Tibial nerve (tissue), 4 donors: ENCODE data around the gene SLC30A2. TPM values are rescaled to one million over a fixed set of nuclear protein-coding genes. Genes with fewer than 3 reads are reported as not detected.
A peak's percentile ranks its signal among the peaks of the same experiment; 100 is the strongest.

Experiments used
- DNase-seq, 2 donors: peaks; one replicate each; pipeline ENCODE4 v3.0.0-alpha.2; 2019; ENCODE audit warnings: low spot score in 2 of 2
- H3K27ac ChIP-seq, 4 donors: fragments of 200-600 bp; sonication (generic) in 3 of 4; one replicate each; pipeline ENCODE4 v1.5.1; 2017 to 2019; ENCODE audit warnings: mild to moderate bottlenecking in 1 of 4
- H3K27me3 ChIP-seq, 2 donors: fragments of 200-600 bp; sonication (generic) in 1 of 2; one replicate each; pipeline versions ENCODE4 v1.5.1 to v1.6.0; 2017 to 2019
- H3K36me3 ChIP-seq, 3 donors: fragments of 200-600 bp; sonication (generic); one replicate each; pipeline ENCODE4 v1.5.1; 2018 to 2019
- H3K4me1 ChIP-seq, 4 donors: fragments of 200-600 bp; sonication (generic) in 3 of 4; one replicate each; pipeline ENCODE4 v1.5.1; 2017 to 2019
- H3K4me3 ChIP-seq, 4 donors: fragments of 200-600 bp; sonication (generic) in 3 of 4; one replicate each; pipeline ENCODE4 v1.5.1; 2017 to 2019; ENCODE audit warnings: mild to moderate bottlenecking in 1 of 4, moderate library complexity in 1 of 4
- H3K9me3 ChIP-seq, 4 donors: fragments of 200-600 bp; sonication (generic) in 3 of 4; one replicate each; pipeline ENCODE4 v1.5.1; 2017 to 2019
- EP300 ChIP-seq, 2 donors: sonication (generic); formaldehyde crosslinking; IDR thresholded peaks; one replicate each; pipeline ENCODE4 v1.6.1; 2017; ENCODE audit warnings: antibody characterized with exemption in 2 of 2, mild to moderate bottlenecking in 1 of 2
- POLR2A ChIP-seq, 2 donors: fragments of 450-650 bp; IDR thresholded peaks; one replicate each; pipeline ENCODE4 v1.6.1; 2017; ENCODE audit warnings: antibody characterized with exemption in 2 of 2, mild to moderate bottlenecking in 2 of 2, moderate library complexity in 2 of 2
- WGBS, 2 donors: methylation state at CpG; one replicate each; pipeline ENCODE4 v1.1.5; 2018; 5-methylcytosine and 5-hydroxymethylcytosine counted together
- total RNA-seq, 4 donors: library from RNA; depleted of rRNA; stranded (reverse); fragments of >200 nt; gene quantifications; one replicate each; pipeline ENCODE4 v1.1.0, GENCODE V29; 2016
- TF ChIP-seq, protein P1 (sequence below), 5 experiments: fragments of 200-600 bp in 3 of 5; fragments of 450-650 bp in 2 of 5; sonication (generic) in 3 of 5; IDR thresholded peaks; one replicate each; pipeline ENCODE4 v1.5.1; 2016 to 2019; ENCODE audit warnings: antibody characterized with exemption in 5 of 5, mild to moderate bottlenecking in 3 of 5, moderate library complexity in 2 of 5

Gene SLC30A2
- total RNA-seq, 4 donors from 2014 or later = not detected

DNA sequence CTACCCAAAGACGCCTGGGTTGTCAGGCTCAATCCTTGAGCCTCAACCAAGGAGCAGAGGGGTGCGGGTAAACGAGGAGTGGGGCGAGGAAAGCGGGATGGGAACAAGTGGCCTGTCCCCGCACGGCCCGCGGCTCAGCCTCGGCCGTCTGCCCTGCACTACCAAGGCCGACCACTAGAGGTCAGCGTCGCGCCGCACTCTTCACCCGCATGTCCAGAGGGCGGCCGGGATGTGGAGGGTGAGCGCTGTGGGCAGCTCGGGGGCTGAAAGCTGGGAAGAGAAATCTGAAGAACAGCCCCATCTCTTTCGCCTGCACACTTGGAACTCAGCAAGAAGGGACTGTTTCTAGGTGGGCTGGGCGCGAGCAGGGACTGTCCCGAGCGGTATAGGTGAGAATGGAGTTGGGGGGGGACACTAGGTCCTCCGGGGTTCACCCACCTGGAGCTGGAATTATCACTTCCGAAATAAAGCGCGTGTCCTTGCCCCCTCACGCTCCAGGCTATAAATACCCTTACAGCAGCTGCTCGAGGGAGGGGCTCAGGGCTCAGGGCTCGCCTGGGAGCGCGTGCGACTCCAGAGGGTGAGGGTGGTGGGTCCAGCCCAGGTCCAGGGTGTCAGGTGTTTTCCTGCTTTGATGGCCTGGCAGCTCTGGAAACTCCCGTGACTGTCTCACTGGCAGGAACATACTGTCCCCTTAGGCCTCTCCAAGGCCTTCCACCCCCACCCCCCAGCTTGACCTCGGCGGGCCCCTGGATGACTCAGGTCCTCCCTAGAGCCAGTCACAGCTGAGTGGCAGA lies 9.8 kb downstream of the SLC30A2 start:
- H3K27me3 ChIP-seq = no peaks in the 10 kb centered on the region
- no peaks in the 10 kb centered on the region for H3K36me3 ChIP-seq
- WGBS, 2 donors = 1 to 8% methylated on average over 28 to 37 of the region's 39 CpGs
- no peaks in the 10 kb centered on the region for H3K9me3 ChIP-seq
- no peak for TF ChIP-seq POLR2A (IDR thresholded peaks at IDR 0.05)
- TF ChIP-seq, protein P1, sequence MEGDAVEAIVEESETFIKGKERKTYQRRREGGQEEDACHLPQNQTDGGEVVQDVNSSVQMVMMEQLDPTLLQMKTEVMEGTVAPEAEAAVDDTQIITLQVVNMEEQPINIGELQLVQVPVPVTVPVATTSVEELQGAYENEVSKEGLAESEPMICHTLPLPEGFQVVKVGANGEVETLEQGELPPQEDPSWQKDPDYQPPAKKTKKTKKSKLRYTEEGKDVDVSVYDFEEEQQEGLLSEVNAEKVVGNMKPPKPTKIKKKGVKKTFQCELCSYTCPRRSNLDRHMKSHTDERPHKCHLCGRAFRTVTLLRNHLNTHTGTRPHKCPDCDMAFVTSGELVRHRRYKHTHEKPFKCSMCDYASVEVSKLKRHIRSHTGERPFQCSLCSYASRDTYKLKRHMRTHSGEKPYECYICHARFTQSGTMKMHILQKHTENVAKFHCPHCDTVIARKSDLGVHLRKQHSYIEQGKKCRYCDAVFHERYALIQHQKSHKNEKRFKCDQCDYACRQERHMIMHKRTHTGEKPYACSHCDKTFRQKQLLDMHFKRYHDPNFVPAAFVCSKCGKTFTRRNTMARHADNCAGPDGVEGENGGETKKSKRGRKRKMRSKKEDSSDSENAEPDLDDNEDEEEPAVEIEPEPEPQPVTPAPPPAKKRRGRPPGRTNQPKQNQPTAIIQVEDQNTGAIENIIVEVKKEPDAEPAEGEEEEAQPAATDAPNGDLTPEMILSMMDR (IDR thresholded peaks at IDR 0.05) = peak; percentile 99 to 100 (median 100)
- DNase-seq = peak; percentile 71 to 85
- peak overlapping the region; percentile 72 to 94 (median 88) for H3K27ac ChIP-seq
- peak overlapping the region; percentile 67 to 93 (median 79) for H3K4me3 ChIP-seq
- H3K4me1 ChIP-seq = peaks cover 0 to 22% (median 12%) of the 10 kb centered on the region in 4 donors

DNA sequence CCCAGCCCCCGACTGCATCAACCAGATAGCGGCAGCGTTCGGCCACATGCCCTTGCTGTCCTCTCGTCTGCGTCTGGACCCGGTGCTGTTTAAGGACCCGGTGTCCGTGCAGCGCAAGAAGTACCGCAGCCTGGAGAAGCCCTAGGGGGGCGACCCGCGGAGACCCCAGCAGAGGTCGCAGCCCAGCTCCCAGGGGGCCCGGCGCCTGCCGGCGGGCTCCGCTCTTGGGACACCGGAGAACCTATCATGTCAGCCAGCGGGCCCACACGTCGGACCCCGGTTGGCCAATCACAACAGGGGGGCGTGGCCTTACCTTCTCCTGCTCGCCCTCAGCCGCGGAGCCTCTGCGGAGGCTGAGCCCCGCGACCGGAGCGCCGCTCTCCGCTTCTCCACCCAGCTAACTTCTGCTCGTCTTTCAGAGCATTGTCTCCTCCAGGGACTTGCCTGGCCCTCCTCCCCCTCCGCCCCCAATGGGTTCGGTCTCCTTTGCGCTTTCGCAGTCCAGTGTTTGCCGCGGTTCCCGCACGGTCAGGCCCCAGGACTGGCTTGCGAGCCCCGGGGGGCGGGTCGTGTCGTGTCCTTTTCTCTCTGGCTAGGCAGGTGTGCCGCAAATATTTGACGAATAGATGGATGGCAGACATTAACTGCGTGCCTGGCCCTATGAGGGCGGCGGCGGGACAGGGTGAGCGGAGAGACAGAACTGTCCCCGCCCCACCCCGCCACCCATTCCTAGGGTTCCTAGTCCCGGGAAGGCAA lies 10.5 kb downstream of the SLC30A2 start:
- Histone ChIP-seq H3K27ac (peak overlapping the region; percentile 72 to 94 (median 88)), H3K4me3 (peak overlapping the region; percentile 67 to 93 (median 79)), H3K36me3 (no peaks in the 10 kb centered on the region), H3K9me3 (no peaks in the 10 kb centered on the region), H3K27me3 (no peaks in the 10 kb centered on the region), H3K4me1 (peaks cover 0 to 22% (median 12%) of the 10 kb centered on the region in 4 donors)
- peak in 1 of 2 donors; percentile 83 for TF ChIP-seq POLR2A (IDR thresholded peaks at IDR 0.05)
- TF ChIP-seq, protein P1 (IDR thresholded peaks at IDR 0.05) = no peak
- TF ChIP-seq EP300 (IDR thresholded peaks at IDR 0.05) = peak in 1 of 2 donors; percentile 92
- peak; percentile 88 to 94 for DNase-seq
- WGBS, 2 donors = 1% methylated on average over 34 to 35 of the region's 60 CpGs

DNA sequence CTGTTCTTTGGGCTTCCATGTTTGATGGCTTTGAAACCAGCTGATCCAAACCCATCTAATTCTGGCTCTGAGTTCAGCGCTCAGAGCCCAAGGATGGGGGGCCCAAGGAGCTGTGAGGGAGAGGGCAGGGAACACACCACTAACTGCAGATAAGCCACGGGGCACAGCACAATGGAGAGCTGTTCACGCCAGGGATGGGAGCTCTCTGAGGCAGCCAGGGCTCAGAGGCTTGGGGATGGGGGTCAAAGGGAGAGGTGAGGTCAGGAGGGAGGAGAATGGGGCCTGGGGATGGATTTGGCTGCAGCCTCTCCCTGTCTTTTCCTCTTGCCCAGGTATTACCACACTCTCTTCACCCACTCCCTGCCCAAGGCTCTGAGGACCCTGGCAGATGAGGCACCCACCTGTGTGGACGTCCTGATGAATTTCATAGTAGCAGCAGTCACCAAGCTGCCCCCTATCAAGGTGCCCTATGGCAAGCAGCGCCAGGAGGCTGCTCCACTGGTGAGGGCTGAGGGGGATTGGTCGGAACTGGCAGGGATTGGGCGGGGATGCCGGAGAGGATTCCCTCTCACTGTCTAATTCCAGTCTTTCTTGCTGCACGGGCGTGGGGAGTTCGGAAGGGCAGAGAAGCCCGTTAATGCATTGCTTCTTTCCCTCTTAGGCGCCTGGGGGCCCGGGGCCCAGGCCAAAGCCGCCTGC lies 11.3 kb downstream of the SLC30A2 start:
- H3K4me1 ChIP-seq = peaks cover 0 to 25% (median 12%) of the 10 kb centered on the region in 4 donors
- no peak for DNase-seq
- 12 to 13% methylated on average over 15 of the region's 15 CpGs for WGBS, 2 donors
- no peaks in the 10 kb centered on the region for H3K36me3 ChIP-seq
- H3K4me3 ChIP-seq = peak overlapping the region; percentile 67 to 93 (median 79)
- H3K27ac ChIP-seq = peak overlapping the region; percentile 72 to 94 (median 88)
- TF ChIP-seq POLR2A (IDR thresholded peaks at IDR 0.05) = no peak
- TF ChIP-seq, protein P1 (IDR thresholded peaks at IDR 0.05) = no peak
- no peak for TF ChIP-seq EP300 (IDR thresholded peaks at IDR 0.05)
- no peaks in the 10 kb centered on the region for H3K27me3 ChIP-seq
- H3K9me3 ChIP-seq = no peaks in the 10 kb centered on the region

DNA sequence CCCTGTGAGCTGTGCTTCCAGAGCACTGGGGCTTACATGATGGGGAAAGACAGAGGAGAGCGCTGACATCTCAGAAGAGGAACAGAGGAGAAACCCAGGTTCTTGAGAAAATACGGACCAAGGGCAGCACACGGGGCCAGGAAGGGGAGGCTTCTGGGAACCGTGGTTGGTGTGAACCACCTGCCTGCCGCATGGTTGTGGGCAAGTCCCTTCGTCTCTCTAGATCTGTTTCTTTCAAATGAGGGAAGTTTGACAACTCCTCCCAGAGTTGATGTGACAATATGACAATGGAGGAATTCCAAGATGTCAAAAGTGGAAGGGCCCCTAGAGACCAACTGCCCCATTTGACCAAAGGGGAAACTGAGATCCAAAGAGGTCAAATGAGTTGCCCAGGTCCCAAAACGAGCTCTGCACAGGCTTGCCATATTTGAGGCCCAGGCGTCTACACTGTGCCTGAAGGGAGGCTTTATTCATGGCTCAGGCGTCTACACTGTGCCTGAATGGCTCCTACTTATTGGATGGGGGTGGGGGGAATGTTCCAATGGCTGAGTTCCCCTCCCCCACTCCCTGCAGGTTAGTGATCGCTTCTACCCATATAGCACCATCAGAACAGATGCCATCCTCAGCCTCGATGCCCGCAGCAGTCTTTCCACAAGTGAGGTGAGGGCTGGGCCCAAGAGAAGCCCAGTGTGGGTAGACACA lies 13.1 kb downstream of the SLC30A2 start:
- WGBS, 2 donors = 79 to 83% methylated on average over 10 to 12 of the region's 12 CpGs

More for the DNA sequence above, 13.1 kb downstream of the SLC30A2 start:
- no peaks in the 10 kb centered on the region for H3K27me3 ChIP-seq
- H3K4me1 ChIP-seq = peaks cover 0 to 44% (median 15%) of the 10 kb centered on the region in 4 donors
- H3K4me3 ChIP-seq = no peak overlapping the region
- H3K36me3 ChIP-seq = no peaks in the 10 kb centered on the region
- no peak overlapping the region for H3K27ac ChIP-seq
- H3K9me3 ChIP-seq = no peaks in the 10 kb centered on the region
- TF ChIP-seq, protein P1 (IDR thresholded peaks at IDR 0.05) = no peak
- no peak for TF ChIP-seq POLR2A (IDR thresholded peaks at IDR 0.05)
- TF ChIP-seq EP300 (IDR thresholded peaks at IDR 0.05) = no peak
- no peak for DNase-seq
